Activated gamma-delta T cell (primary cell): ENCODE results near the gene BPIFB2.
"Not testable (repeated sequence)": the region's sequence is repeated elsewhere in the genome, so short reads cannot be mapped to it uniquely, and the experiment has no call there.

Experiments used
- DNase-seq: peaks from one replicate; lab custom pipeline; 2025; lab: John Stamatoyannopoulos, UW

BPIFB2 gene

GRCh38 chr20:32970115-32970972 is 37.2 kb upstream of the BPIFB2 start:
- no peak for DNase-seq

DNA sequence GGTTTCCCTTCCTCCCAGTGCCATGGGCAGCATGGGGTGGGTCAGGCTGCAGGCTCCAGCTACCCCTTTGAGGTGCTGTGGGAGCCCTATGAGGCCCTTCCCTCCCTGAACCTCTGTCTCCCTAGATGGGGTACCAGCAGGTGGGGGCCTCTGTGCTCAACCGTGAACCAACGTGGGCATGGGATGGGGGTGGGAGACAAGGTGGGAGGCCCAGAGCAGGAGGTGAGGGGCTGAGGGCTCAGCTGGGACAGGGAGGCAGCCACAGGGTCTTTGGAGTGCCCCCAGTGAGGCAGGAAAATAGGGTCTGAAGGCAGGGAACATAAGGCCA is 36.6 kb upstream of the BPIFB2 start:
- DNase-seq: no peak

DNA sequence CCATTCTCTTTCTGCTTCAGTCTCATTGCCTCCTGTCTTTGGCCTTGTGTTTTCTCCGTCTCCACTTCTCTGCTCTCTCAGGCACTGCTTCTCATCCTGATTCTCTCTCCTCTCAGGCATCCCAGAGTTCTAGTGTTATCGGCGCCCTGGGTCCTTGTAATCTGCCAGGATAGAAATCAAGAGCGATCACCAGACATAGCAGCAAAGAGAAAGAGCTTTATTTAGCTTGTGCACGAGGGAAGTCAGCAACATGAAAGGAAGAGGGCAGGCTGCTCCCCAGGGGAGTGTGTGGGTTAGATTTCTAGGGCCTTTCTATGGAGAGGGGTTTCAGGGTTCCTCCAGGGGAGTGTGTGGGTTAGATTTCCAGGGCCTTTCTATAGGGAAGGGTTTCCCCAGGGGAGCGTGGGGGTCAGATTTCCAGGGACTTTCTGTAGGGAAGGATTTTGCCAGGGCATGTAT is 35.8 kb upstream of the BPIFB2 start:
- no peak for DNase-seq

DNA sequence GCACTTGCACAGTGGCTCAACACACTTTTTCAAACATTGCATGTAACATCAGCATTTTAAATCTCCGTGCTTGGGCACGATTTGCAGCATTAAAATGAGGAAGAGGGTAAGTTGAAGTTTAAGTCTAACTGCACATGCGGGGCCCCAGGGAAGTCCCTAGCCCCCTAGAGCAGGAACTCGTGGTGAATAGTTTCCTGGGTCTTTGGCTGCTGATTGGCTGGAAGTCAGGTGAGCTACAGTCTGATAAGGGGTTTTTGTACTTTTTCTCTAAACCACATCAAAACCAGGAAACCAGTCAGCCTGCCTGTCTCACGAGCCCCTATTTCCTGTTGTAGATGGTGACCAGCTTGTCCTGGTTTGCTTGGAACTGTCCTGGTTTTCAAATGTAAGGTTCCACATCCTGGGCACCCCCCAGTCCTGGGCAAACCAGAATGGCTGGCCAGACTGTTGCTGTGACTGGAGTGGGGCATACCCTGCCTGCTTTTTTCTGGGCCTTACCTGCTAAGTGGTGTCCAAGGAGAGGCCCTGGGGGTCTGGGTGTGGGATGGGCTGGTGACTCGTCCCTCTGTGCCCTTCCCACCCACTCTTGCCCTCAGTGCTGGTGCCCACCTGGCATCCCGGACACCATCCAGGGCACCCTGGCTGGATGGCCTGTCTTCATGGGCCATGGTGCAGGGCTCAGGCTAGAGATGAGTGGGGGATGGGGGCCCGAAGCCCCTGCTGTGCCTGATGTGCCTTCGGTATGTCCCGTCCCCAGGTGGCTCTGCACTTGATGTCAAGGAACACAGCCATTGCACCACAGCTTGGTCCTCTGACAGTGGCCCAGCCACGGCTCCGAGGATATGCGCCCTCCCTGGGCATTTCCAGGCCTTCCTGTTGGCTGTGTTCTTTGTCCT is 35.1 kb upstream of the BPIFB2 start:
- DNase-seq: no peak

GRCh38 chr20:32973077-32973717 is 34.3 kb upstream of the BPIFB2 start:
- no peak for DNase-seq

DNA sequence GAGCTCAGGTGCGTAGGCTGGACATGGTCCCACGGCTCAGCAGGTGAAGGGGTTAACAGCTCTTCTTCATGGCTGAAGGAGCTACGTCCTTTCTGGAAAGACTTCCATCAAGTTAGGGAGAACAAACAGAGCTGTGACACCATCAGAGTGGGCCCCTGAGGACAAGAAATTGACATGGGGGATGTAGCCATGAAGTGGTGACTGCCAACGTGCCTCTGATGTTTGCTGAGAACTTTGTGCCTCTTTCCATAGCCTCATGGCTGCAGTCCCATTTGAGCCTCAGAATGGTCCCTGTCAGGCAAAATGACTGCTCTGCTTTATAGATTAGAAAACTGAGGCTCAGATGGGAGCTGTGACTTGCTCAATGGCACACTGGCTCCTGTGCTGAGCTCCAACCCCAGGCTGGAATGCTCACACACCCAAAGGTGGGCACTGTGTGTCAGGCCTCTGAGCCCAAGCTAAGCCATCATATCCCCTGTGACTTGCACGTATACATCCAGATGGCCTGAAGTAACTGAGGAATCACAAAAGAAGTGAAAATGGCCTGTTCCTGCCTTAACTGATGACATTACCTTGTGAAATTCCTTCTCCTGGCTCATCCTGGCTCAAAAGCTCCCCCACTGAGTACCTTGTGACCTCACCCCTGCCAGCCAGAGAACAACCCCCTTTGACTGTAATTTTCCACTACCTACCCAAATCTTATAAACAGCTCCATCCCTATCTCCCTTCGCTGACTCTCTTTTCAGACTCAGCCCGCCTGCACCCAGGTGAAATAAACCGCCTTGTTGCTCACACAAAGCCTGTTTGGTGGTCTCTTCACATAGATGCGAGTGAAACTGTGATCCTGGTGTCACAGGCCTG is 33.1 kb upstream of the BPIFB2 start:
- not testable (repeated sequence) for DNase-seq

GRCh38 chr20:32975121-32975520 is 32.4 kb upstream of the BPIFB2 start:
- not testable (repeated sequence) for DNase-seq

GRCh38 chr20:32975698-32976674 is 31.5 kb upstream of the BPIFB2 start:
- no peak for DNase-seq

DNA sequence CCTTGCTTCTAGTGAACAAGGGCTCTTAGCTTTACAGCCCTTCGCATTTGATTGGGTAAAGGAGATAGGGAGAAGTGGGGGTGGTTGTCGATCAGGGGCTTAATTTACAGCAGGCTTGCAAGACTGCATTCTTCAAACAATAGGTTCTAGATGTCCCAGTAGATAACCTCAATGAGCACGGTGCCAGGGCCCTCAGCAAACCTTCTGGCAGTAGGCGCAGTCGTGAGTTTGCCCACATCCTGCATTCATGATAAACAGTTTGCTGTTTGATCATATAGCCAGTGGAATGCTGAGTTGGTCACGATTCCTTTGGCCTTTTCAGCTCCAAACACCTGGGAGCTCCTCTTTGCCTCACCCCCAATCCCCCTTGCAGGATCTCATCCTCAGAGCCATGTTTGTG is 30.8 kb upstream of the BPIFB2 start:
- no peak for DNase-seq

DNA sequence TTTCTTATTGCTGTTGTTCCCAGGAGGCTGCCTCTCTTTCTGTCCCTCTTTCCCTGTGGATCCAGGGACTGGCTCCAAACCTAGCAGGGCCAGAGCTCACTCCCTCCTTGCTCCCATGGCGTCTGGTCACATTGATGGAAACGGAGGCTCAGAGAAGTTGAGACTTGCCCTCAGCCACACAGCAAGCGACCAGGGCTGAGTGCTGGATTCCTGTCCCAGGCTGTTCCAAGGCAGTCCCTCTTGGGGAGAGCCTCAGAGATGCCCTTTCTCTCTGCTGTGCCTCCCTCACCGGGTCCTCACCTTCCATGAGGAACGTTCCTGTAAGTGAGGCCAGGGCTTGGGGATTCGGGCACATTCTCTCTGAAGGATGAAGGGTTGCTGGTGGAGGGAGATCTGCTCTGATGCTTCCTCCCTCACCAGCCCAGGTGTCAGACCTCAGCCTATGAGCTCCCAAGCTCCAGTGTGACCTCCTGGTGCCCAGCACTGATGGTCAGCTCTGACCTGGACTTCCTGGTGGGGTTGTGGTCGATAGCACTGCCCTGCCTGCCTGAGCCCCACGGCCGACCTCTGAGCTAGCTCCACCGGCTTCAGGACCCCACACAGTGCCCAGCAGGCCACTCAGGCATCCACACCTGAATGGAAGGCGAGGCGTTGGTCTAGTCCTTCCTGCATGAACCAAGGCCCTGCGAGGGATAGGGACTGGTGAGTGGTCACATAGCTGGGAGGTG is 30.1 kb upstream of the BPIFB2 start:
- no peak for DNase-seq

DNA sequence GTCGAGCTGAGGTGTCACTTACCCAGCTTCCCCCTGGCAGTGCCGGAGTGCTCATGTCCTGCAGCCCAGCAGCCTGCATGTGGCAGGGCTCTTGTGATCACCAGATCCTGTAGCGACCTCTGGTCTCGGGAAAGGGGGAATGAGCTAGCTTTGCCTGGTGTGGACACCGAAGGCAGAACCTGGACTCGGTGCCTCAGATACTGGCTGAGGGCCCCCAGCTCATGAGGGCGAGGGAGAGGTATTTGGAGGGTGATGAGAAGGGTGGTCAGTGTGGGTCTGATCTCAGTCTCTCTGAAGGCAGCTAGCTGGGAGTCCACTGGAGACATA is 29.5 kb upstream of the BPIFB2 start:
- no peak for DNase-seq

- DNase-seq: no peak
These were observed 28.1 kb upstream of the BPIFB2 start for GRCh38 chr20:32979201-32979998.

DNA sequence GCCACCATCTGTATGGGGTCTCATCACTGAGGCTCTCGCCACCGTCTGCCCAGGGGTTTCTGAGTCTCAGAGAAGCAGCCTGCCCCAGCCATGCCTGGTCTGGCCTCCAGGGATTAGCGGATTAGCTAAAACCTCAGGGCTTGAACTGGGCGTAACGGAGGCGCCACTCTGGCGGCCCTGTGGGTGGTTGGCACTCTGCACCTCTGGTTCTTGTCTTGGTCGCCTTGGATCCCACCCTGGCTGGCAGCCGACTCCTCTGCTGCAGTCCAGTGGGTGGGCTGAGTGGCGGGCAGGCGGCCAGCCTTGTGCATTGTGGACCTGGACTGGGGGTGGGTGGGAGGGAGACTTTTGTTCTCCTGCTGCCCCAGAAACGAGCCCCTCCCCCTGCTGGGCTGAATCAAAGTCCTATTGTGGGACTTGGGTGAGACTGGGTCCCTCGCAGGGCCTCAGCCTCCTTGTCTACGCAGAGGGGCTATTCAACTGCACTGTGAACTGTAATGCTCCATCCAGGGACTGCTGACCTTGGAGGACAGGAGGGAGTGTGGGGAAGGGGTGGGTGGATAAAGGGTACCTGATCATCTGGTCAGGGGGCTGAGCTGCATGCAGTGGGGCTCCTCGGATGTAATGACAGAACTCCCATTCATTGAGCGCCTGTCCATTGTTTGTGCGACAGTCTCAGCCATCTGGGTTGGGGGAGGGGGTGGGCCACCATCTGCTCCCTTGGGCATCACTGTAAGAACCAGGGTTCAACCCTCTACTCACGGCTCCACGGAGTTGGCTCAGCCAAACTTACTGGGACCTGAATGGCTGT is 27.2 kb upstream of the BPIFB2 start:
- no peak for DNase-seq

- DNase-seq: no peak
These were observed 26.5 kb upstream of the BPIFB2 start for GRCh38 chr20:32980990-32981389.

DNA sequence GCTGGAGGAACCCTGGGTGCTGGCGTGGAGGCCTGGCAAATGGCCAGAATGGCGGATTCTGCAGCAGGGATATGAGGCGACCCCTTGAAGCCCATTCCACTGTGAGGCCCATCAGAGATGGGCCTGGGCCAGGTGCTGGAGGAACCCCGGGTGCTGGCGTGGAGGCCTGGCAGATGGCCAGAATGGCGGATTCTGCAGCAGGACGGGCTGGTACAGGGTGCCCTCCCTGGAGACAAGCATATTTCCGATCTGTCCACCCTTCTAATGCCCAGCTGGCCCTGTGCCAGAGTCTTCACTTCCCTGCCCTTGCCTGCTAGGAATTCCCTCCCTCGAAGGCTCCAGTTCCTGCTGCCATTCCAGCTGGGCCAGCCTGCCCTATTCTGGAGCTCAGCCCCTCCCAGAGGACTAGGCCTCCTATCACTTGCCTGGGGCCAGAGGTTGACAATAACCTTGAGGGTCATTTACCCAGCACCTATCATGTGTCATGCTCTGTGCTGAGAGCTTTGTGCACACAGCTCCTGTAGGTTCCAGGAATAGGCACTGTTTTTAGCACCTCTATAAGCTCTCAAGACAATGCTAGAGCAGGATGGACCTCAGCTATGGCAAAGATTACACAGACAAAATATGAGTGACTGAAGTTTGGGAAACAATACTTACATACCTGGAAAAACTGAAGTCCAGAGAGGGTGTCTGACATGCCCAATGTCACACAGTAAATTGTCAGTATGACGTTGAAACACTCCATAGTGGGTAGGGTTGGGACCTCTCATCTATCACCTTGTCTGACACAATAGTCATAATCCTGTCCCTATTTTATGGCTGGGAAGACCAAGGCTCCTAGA is 24.7 kb upstream of the BPIFB2 start:
- no peak for DNase-seq

- DNase-seq: no peak
These were observed 23.9 kb upstream of the BPIFB2 start for GRCh38 chr20:32983459-32984112.

- DNase-seq: no peak
These were observed 23.3 kb upstream of the BPIFB2 start for GRCh38 chr20:32984196-32984595.
